ENCODE measurements around the gene WDR38.

The WDR38 gene

DNA sequence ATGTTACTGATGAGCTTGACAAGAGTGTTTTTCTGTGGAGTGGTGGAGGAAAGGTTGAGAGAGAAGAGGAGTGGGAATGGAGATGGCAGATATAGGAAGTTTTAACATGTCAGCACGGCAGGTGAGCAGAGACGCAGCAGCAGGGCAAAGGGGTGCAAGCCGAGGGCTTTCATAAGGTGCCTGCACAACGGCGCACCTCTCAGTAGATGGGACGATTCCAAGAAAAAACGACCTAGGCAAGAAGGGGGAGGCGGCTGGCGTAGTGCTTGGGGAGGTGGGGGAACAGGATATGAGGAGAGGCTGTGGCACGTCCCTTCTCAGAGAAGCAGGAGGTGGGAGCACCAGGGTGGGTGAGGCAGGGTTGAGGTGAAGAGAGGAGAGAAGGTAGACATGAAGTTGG, 33.2 kb downstream of the WDR38 start:
- no peak for DNase-seq

DNA sequence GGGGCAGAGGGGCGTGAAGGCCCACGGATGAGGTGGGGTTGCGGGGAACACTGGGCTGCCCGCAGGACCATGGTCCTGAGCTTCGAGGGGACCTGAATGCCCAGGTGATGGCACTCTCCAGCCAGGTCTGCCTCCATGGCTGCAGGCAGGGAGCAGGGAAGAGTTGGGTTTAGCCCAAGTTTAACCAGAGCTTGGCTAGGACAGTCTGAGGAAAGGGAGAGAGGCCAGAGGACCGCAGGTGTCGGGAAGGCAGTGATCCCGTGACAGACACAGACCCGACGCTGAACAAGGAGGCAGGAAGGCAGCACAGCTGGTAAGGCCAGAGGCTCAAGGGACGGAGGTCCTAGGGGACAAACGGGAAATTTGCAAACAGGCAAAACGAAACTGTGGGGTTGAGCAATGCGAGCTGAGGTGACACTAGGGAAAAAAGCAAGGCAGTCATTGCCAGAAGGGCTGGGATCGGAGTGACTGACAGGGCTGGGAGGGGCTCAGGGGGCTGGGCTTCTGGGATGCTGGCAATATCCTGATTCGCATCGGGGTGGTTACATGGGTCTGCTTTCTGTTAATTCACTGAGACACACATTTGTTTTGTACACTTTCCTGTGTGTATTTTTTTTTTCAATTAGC, 33.7 kb downstream of the WDR38 start:
- no peak for DNase-seq

- no peak for DNase-seq
Measured at GRCh38 chr9:124887832-124888231, 34.6 kb downstream of the WDR38 start.

DNA sequence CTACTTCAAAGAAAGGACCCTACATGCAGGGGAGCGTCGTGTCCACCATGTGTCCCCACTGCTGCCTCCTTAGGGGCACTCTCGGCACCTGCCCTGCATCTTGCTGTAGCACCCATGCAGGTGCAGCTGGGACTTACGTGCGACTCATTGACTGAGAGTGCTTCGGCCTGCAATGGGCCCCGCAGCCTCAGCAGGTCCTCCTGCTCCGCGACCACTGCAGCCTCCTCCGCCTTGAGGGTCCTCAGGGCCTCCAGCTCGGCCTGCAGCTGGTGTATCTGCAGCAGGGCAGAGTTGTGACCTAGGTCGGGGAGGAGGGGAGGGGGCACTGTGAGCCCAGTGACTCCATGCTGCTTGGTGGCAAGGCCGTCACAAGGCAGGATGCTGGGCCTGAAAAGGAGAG, 35.7 kb downstream of the WDR38 start:
- DNase-seq = no peak

- DNase-seq = no peak
Measured at GRCh38 chr9:124890179-124890578, 36.9 kb downstream of the WDR38 start.

- no peak for DNase-seq
Measured at GRCh38 chr9:124894035-124894740, 40.9 kb downstream of the WDR38 start.

DNA sequence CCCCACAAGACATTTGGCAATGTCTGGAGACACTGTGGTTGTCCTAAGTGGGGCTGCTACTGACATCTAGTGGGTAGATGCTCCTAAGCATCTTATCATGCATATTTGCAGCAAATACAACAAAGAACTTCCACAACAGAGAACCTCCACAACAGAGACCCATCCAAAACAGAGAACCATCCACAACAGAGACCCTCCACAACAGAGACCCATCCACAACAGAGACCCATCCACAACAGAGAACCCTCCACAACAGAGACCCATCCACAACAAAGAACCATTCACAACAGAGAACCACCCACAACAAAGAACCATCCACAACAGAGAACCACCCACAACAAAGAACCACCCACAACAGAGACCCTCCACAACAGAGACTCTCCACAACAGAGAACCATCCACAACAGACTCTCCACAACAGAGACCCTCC, 41.5 kb downstream of the WDR38 start:
- DNase-seq = peak; percentile 48

- no peak for DNase-seq
Measured at GRCh38 chr9:124897570-124898460, 44.6 kb downstream of the WDR38 start.

DNA sequence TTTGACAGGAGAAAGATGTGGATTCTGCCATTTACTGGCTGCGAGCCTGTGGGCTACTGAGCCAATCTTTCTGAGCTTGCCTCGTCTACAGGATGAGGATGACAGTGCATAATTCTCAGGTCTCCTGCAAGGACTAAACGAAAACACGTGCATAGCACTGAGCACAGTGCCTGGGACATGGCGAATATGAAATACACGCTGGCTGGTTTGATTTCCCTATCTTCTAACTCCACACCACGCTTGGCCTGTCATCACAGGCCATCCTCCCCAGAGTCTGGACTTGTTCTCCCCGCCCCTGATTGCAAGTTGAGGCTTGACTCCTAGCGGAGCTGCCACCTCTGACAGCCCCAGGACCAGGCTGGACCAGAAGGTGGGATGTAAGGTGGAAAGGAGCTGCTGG, 46.6 kb downstream of the WDR38 start:
- DNase-seq = no peak

GRCh38 chr9:124906966-124907365, 53.7 kb downstream of the WDR38 start:
- DNase-seq = no peak

Data from CD4-positive, alpha-beta T cell treated with Interleukin-6 for 4 hours (primary cell).